HG03520 (cell line): ENCODE data around the gene POLR3E.

Experiments used
- ATAC-seq: cut with Tn5 transposase; IDR thresholded peaks from one replicate; pipeline ENCODE4 v1.9.1; 2021; ENCODE audit warnings: mild to moderate bottlenecking, moderate library complexity; ENCODE audit not compliant: unreplicated experiment

The POLR3E gene, protein sequence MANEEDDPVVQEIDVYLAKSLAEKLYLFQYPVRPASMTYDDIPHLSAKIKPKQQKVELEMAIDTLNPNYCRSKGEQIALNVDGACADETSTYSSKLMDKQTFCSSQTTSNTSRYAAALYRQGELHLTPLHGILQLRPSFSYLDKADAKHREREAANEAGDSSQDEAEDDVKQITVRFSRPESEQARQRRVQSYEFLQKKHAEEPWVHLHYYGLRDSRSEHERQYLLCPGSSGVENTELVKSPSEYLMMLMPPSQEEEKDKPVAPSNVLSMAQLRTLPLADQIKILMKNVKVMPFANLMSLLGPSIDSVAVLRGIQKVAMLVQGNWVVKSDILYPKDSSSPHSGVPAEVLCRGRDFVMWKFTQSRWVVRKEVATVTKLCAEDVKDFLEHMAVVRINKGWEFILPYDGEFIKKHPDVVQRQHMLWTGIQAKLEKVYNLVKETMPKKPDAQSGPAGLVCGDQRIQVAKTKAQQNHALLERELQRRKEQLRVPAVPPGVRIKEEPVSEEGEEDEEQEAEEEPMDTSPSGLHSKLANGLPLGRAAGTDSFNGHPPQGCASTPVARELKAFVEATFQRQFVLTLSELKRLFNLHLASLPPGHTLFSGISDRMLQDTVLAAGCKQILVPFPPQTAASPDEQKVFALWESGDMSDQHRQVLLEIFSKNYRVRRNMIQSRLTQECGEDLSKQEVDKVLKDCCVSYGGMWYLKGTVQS

DNA sequence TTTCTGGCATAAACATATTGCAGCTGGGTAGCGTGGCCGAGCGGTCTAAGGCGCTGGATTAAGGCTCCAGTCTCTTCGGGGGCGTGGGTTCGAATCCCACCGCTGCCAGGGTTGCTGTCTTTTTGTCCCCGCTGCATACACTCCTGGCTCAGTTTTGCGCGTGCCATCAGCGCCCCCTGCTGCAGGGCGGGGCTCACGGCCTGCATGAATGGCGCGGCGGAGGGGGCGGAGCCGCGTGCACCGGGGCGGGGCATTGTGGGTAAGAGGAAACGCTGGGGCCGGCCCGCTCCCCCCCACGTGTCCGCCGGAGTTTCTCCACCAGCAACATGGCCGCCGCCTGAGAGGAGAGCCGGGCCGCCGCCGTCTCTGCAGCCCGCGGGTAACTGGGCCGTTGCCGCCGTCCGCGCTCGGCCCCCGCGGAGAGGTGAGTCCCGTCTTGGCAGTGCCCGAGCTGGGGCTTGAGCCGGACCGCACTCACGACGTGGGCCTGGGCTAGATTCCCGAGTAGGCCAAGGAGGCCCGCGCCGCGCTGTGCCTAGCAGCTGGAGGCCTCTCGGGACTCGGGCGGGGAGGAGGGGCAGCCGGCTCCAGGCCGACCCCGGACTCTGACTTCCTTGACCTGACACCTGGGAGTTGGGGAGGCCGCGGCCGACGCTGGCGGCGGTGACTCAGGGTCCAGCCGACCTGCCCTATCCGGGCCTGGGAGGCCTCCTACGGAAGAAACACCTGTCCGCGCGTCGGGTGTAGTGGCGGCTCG, at the start of gene POLR3E:
Gene POLR3E (plus strand): TSS at position 296 of the 757 bp plus-strand sequence. CDS start 5,560 bp downstream, outside the sequence.
- peak; percentile 89 for ATAC-seq

DNA sequence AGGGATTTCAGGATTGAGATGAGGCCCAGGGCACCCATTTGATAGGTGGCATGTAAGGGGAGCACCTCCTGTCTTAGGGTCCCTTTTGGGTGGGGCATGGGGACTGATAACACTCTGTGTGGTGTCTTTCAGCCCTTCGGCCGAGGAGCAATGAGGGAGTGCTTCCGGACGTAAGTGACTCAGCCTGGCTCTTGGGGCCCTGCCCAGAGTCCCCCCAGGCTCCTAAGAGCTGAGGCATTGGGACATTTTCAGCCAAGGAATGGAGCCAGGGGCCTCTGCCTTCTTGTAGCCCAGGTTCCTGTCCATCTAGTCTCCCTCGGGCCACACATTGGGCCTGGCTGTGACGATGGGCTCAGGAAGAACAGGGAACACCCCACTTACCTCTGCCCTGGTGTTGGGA, 46.7 kb upstream of the POLR3E start:
- no peak for ATAC-seq

DNA sequence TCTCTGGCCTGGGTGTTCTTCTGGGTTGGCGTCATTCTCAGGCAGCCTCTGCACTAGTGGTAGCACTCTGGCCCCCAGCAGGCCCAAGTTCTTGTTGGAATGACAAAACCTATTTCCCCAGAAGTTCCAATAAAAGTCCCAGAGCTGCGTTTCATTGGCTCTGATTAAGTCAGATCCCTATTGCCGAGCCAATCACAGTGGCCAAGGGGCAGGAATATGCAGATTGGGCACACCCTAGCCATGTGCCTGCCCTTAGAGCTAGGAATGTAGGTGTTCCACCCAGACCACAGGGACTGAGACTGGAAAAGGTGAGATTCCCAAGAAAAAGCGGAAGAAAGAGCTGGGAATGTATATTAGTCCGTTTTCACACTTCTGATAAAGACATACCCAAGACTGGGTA, 44.9 kb upstream of the POLR3E start:
- no peak for ATAC-seq

DNA sequence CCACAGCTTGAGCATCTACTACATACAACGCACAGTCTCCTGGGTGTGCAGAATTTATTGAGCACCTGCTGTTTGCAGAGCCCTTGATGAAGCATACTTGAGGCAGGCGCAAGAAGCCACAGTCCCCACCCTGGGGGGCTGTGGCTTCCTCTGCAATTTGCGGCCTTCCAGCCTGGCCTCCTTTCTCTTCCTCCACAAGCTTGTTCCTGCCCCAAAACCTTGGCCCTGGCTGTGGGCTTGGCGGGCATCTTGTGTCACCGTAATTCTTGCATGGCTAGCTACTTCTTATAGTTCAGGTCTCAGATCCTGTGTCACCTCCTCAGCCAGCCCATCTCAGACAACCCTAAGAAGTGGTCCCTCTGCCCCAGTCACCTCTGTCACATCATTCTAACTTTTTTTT, 43.9 kb upstream of the POLR3E start:
- ATAC-seq, result no peak

DNA sequence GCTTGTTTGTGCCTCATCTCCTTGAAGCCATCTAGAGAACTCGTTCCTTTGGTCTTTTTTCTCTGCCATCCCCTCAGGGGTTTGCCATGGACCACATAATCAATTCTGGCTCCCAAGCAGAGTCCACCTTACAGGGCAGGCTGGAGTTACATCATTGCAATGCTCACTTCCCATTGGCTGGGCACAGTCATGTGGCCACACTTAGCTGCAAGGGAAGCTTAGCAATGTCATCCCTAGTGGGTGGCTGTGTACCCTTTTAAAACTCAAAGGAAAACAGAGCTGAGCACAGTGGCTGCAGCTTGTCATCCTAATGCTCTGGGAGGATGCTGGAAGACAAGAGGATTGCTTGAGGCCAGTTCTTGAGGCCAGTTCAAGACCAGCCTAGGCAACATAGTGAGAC, 41.9 kb upstream of the POLR3E start:
- no peak for ATAC-seq

DNA sequence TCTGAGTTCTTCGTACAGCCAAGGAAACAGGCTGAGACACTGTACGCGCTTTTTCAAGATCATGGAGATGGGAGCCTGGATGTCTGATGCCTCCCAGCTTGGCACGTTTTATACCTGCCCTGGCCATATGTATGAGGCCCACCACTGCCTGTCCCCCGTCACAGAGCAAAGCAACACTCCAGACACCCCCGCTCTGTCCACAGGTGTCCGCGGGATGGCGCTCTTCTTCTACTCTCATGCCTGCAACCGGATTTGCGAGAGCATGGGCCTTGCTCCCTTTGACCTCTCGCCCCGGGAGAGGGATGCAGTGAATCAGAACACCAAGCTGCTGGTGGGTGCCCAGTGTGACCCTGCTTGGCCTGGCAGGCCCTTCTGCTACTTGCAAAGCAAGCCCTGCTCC, 39.8 kb upstream of the POLR3E start:
- no peak for ATAC-seq

DNA sequence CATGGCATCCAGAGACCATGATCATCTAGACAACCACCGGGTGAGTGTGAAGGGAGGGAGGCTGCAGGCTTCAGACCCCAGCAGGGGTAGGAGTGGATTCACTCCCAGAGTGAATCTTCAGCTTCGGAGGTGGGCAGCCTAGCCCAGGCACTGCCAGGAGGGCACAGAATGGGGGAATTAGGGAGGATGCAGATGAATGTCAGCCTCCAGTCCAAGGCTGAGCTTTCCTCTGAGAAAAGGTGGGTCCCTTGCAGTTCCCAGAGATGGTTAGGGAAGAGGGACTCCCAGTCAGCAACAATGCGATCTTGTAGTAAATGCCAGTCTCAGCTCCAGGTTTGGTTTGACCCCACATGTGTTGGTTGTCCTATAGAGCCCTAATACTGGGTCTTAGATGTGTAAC, 36.7 kb upstream of the POLR3E start:
- ATAC-seq, result no peak

DNA sequence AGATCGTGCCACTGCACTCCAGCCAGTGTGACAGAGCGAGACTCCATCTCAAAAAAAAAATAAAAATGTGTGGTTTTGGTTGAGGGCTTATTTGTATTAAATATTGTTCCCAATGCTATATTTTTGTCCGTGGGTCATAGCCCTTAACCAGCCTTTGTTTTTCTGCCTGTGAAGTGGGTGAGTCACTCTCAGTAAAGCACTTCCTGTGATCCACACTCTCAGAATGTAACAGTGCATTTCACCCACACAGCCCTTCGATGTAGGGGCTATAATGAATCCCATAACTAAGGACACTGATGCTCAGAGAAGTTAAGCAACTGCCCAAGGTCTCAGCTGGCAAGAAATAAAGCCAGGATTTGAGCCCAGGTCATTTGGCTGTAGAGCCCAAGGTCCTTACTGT, 34.7 kb upstream of the POLR3E start:
- ATAC-seq, result no peak

DNA sequence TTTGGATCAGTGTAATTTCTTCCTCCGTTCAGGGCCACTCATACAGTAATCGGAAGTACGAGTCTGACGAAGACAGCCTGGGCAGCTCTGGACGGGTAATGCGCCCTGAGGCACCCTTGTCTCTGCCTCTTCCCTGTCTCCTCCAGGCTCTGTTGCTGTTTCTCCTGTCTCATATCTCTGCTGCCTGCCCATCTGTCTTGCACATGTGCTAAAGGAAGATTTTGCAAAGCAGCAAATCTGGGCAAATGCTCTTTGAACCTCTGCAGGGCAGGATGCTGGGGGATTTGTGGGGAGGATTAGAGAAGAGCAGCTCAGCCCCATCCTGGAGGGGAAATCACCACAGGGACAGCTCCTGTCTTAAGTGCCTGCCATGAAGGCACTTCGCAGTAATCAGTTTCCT, 32.4 kb upstream of the POLR3E start:
- ATAC-seq, result no peak

DNA sequence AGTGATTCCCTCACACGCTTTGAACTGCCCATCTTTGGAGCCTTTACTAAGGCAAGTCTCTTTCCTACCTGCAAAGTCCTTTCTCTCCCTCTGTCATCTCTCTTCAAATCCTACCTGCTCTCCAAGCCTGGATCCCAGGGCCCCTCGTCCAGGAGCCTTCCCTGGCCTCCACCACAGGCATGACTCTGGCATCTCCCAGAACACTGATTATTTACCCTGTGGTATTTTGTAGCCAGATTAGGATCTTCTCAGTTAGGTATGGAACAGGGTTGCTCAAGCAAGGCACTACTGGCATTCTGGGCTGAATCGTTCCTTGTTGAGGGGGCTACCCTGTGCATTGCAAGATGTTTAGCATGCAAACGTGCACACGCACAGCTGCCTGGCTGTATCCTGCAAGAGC, 31.9 kb upstream of the POLR3E start:
- ATAC-seq, result no peak

DNA sequence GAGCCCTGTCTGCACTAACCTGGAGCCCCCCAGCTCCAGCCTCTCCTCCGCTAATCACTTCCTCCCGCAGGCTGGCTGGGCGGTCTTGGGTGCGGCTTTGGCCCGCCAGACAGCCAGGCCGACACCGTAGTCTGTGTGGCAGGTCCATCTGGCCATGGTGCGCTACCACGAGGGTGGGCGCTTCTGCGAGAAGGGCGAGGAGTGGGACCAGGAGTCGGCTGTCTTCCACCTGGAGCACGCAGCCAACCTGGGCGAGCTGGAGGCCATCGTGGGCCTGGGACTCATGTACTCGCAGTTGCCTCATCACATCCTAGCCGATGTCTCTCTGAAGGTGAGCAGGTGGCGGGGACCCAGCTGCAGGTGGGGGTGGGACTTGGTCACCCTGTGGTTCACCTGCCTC, 30.7 kb upstream of the POLR3E start:
- ATAC-seq, result no peak

DNA sequence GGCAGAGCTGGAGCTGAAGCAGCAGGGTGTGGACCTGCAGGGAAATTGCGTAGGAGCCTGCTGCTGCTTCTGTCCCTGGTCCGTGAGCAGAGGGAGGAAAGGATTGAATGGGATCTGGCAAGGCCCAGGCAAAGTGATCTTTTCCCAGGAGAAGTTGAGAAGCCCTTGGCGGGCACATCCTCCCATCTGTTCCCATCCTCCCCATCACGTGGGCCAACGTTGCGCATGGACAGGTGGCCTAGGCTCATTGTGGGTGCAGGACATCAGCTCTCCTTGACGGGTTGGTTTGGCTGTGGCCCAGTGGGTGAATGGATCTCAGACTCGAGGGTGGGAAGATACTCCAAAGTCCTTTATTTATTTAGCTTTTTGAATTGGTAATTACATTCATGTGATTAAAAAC, 29.4 kb upstream of the POLR3E start:
- ATAC-seq, result no peak

DNA sequence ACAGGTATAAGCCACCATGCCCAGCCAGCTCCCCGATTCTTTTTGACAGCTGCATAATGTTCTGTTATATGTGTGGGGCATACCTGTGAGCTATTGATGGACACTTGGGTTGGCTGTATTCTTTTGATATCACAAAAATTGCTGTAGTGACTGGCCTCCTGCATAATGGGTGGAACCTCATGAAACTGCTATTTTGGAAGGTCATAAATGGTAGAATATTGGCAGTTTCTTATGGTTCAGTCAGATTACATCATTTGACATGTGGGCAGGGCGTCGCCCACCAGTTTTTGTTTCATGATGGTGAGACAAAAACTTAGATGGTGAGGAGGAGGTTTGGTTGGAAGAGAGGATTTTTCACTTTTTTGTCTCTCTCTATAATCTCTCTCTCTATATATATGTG, 26.7 kb upstream of the POLR3E start:
- no peak for ATAC-seq

DNA sequence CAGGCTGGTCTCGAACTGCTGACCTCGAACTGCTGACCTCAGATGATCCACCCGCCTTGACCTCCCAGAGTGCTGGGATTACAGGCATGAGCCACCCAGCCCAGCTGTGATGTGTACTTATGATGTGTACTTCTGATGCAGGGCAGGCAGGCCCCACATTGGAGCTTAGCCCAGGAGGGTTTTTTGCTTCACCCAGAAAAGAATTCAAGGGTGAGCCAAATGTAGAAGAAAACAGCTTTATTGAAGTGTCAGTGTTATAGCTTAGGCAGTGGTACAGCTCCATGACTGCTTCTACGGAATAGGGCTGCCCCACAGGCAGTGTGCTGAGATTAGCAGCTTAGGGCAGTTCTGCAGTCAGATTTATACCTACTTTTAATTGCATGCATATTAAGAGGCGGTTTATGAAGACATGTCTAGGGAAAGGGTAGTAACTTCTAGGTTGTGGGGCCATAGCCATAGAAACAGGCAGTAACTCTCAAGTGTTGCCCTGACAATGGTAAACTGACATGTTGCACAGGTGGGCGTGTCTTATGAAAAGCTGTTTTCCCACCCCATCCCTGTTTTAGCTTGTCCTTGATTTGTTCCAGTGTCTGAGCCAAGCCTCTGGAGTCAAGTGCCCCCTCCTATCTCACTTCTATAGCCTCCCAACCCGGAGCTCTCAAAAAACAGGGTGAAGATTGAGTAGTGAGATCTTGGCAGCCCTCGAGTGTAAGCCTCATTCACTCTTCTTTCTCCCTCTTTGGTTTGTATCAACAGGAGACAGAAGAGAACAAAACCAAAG, 24.1 kb upstream of the POLR3E start:
- ATAC-seq, result no peak

DNA sequence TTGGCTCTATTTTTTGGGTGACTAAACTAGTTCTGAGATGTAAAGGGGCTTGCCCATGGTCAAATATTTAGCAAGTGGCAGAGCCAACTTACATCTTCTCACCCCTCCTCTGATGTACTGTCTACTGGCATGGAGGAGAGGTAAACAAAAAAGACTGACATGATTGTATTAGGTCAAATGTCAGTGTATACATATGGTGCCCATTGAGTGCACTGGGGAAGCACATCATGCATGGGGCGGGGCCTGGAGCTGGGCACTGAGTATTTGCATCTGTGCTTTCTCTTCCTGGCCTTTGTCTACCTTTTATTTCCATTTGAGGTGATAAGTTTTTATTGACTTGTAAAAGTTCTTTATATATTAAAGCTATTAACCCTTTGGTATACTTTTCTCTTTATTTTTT, 22.3 kb upstream of the POLR3E start:
- no peak for ATAC-seq

DNA sequence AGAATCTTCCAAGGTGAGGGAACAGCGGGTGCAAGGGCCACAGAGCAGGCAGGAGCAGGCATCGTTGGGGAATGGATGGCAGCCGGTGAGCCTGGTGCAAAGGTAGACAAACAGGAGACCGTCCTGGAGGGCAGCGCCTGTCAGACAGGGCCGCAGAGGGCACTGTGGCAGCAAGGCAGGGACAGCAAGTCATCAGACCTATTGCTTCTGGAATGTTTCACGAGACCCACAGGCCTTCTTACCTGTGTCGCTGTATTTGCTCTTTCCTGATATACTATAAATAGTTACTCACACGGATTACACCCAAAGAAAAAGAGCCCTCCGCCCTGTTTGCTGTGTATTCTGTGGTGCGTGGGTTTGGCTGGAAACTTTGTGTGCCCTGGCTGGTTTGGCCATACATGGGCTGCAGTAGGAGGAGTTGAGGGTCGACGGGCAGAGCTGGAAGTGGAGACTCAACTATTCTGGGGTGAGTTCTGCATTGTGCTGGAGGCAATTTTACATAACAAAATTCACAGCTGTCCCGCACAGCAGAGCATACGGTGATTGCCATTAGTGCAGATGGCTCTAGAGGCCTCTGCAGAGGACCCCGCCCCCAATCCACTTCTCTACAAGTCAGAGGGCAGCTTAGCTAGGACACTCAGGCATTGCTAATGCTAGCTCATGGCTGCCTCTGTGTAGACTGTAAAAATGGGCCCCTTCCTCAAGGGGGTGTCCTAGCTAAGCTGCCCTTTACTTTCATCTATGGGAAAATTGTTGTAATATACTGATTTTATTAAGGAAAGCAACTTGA, 18.6 kb upstream of the POLR3E start:
- no peak for ATAC-seq

DNA sequence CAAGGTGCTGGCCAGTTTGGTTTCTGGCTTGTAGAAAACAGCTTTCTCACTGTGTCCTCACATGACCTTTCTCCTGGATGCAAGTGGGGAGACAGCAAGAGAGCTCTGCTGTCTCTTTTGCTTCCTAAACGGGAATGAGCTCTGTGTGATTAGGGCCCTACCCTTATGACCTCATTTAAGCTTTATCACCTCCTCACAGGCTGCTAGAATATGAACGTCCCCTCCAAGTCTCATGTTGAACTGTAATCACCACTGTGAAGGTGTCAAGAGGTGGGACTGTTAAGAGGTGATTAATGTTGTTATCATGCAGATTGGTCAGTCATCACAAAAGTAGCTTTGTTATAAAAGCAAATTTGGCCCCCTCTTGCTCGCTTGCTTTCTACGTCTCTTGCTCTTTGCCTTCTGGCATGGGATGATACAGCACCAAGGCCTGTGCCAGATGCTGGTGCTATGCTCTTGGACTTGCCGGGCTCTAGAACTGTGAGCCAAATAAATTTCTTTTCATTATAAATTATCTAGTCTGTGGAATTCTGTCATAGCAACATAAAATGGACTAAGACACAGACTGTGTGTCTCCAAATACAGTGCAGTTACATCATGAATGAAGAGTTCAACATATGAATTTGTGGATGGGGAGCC, 14.8 kb upstream of the POLR3E start:
- no peak for ATAC-seq

DNA sequence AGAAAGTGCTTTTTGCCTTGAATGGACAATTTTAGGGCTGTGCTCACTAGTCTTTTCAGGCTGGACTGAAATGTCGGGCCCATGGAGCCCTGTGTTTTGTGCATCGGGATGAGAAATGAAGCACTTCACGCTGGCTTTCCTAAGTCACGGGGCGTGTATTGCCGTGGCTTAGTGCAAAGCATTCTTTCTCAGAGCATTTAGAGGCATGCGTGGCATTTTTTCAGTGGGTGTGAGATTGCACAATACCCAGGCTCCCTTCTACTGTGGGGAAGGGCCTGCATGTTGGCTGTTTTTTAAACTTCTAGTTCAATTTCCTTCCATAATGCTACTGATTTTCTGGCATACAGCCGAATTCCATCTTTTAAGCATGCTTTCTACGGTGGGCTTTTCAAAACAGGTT, 12.6 kb upstream of the POLR3E start:
- no peak for ATAC-seq

DNA sequence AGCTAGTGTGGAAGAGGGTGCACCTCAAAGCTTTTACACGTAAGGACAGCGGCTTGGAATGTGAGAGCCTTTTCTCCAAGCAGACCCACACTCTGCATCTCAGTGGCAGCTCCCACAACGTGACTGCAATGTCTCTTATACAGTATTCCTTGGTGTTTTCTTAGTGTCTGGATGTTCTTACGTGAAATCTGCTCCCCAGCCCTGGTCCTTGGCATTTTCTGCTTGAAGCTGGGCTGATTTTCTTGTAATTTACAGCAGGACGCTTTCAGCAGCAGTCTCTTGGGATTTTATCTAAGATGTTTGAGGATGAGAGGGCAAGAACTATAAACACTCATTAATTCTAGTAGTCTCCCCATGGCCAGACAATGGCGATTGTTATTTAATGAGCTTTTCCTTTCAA, 12.1 kb upstream of the POLR3E start:
- ATAC-seq, result no peak

DNA sequence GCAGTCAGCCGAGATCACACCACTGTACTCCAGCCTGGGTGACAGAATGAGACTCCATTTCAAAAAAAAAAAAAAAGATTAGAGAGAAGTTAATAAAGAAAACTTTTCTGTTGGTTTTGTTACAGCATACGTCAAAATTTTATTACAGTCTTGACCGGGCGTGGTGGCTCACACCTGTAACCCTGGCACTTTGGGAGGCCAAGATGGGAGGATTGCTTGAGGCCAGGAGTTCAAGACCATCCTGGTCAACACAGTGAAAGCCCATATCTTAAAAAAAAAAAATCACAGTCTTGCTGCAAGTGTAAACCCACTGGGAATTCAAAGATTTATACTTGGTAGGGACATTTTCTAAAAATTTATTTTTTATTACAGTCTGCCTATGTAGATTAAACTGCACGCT, 6.2 kb upstream of the POLR3E start:
- ATAC-seq, result no peak
